ENCODE measurements around the gene CD5L. TPM values are rescaled to one million over a fixed set of nuclear protein-coding genes. Genes with fewer than 3 reads are reported as not detected.

CD5L gene
- total RNA-seq, 1 donor from 2014 or later = not detected

- Mint-ChIP-seq H3K4me3 (ENCODE audit: low read depth) (no peak overlapping the region), H3K9me3 (ENCODE audit: low read depth) (no peaks in the 10 kb centered on the region)
Observed at GRCh38 chr1:157849229-157849875, 7.7 kb upstream of the CD5L start.

GRCh38 chr1:157844089-157844830 lies 2.7 kb upstream of the CD5L start:
- no peak overlapping the region for H3K4me3 Mint-ChIP-seq (ENCODE audit: low read depth)
- no peak for TF ChIP-seq CTCF (IDR thresholded peaks at IDR 0.05; ENCODE audit: unreplicated experiment)
- no peak overlapping the region for H3K27ac Mint-ChIP-seq
- DNase-seq (ENCODE audit: low spot score, unreplicated experiment) = no peak
- H3K36me3 Mint-ChIP-seq (ENCODE audit: insufficient read depth) = no peaks in the 10 kb centered on the region
- peaks cover 3% of the 10 kb centered on the region for H3K27me3 Mint-ChIP-seq
- no peaks in the 10 kb centered on the region for H3K9me3 Mint-ChIP-seq (ENCODE audit: low read depth)
- H3K4me1 Mint-ChIP-seq (ENCODE audit: low read depth) = no peaks in the 10 kb centered on the region

More at GRCh38 chr1:157849229-157849875, 7.7 kb upstream of the CD5L start:
- DNase-seq (ENCODE audit: low spot score, unreplicated experiment) = no peak
- Mint-ChIP-seq H3K27me3 (peaks cover under 1% of the 10 kb centered on the region), H3K27ac (no peak overlapping the region), H3K4me1 (ENCODE audit: low read depth) (no peaks in the 10 kb centered on the region), H3K36me3 (ENCODE audit: insufficient read depth) (no peaks in the 10 kb centered on the region)
- TF ChIP-seq CTCF (IDR thresholded peaks at IDR 0.05; ENCODE audit: unreplicated experiment) = no peak

GRCh38 chr1:157842939-157843338 lies 1.3 kb upstream of the CD5L start:
- H3K36me3 Mint-ChIP-seq (ENCODE audit: insufficient read depth) = no peaks in the 10 kb centered on the region
- no peaks in the 10 kb centered on the region for H3K9me3 Mint-ChIP-seq (ENCODE audit: low read depth)
- H3K4me3 Mint-ChIP-seq (ENCODE audit: low read depth) = no peak overlapping the region
- no peak overlapping the region for H3K27ac Mint-ChIP-seq
- H3K27me3 Mint-ChIP-seq = peaks cover 3% of the 10 kb centered on the region
- no peak for DNase-seq (ENCODE audit: low spot score, unreplicated experiment)
- no peaks in the 10 kb centered on the region for H3K4me1 Mint-ChIP-seq (ENCODE audit: low read depth)
- no peak for TF ChIP-seq CTCF (IDR thresholded peaks at IDR 0.05; ENCODE audit: unreplicated experiment)

- no peak for TF ChIP-seq CTCF (IDR thresholded peaks at IDR 0.05; ENCODE audit: unreplicated experiment)
- H3K4me1 Mint-ChIP-seq (ENCODE audit: low read depth) = no peaks in the 10 kb centered on the region
- H3K9me3 Mint-ChIP-seq (ENCODE audit: low read depth) = no peaks in the 10 kb centered on the region
- DNase-seq (ENCODE audit: low spot score, unreplicated experiment) = no peak
- no peaks in the 10 kb centered on the region for H3K36me3 Mint-ChIP-seq (ENCODE audit: insufficient read depth)
- no peak overlapping the region for H3K4me3 Mint-ChIP-seq (ENCODE audit: low read depth)
- H3K27me3 Mint-ChIP-seq = no peaks in the 10 kb centered on the region
- H3K27ac Mint-ChIP-seq = no peak overlapping the region
Observed at GRCh38 chr1:157838966-157839365, 2.6 kb downstream of the CD5L start.

- no peak overlapping the region for H3K4me3 Mint-ChIP-seq (ENCODE audit: low read depth)
- H3K36me3 Mint-ChIP-seq (ENCODE audit: insufficient read depth) = no peaks in the 10 kb centered on the region
- DNase-seq (ENCODE audit: low spot score, unreplicated experiment) = no peak
- no peak for TF ChIP-seq CTCF (IDR thresholded peaks at IDR 0.05; ENCODE audit: unreplicated experiment)
- no peaks in the 10 kb centered on the region for H3K27me3 Mint-ChIP-seq
- no peak overlapping the region for H3K27ac Mint-ChIP-seq
- H3K9me3 Mint-ChIP-seq (ENCODE audit: low read depth) = no peaks in the 10 kb centered on the region
- H3K4me1 Mint-ChIP-seq (ENCODE audit: low read depth) = peaks cover 18% of the 10 kb centered on the region
Observed at GRCh38 chr1:157834430-157834829, 7.2 kb downstream of the CD5L start.

All from progenitor cell of endocrine pancreas (in vitro differentiated cells).